ENCODE measurements around the gene TP53I3. TPM values are rescaled to one million over a fixed set of nuclear protein-coding genes. Genes with fewer than 3 reads are reported as not detected.
"Not testable (repeated sequence)": the region's sequence is repeated elsewhere in the genome, so short reads cannot be mapped to it uniquely, and the experiment has no call there.

TP53I3 gene
- total RNA-seq, 1 donor from 2014 or later = 81.5 TPM

DNA sequence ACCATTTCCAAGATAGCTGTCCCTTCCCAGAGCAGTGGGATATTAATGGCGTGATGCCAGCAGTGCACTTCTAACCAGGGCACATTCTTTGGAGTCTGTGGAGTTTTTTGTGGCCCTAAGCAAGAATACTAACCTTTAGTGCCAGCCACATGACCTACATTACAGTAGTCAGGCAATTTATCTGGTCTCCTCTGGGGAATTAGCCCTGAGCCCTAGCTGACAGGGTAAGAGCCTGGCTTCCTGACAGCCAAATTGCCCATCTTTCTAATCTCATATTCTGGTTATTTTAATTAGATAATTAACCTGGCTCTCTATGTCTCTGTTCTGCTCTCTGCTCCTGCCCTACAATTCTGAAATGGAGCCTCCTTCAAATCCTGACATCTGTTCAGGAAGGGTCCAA, 33.3 kb upstream of the TP53I3 start:
- Mint-ChIP-seq H3K27ac (ENCODE audit: unreplicated experiment) (no peak overlapping the region), H3K4me1 (ENCODE audit: unreplicated experiment) (no peaks in the 10 kb centered on the region), H3K27me3 (ENCODE audit: unreplicated experiment) (peaks cover 1% of the 10 kb centered on the region), H3K36me3 (ENCODE audit: low read depth, unreplicated experiment) (no peaks in the 10 kb centered on the region), H3K4me3 (ENCODE audit: unreplicated experiment) (no peak overlapping the region), H3K9me3 (ENCODE audit: unreplicated experiment) (no peaks in the 10 kb centered on the region)
- DNase-seq (ENCODE audit: low spot score) = no peak
- TF ChIP-seq, protein P1, sequence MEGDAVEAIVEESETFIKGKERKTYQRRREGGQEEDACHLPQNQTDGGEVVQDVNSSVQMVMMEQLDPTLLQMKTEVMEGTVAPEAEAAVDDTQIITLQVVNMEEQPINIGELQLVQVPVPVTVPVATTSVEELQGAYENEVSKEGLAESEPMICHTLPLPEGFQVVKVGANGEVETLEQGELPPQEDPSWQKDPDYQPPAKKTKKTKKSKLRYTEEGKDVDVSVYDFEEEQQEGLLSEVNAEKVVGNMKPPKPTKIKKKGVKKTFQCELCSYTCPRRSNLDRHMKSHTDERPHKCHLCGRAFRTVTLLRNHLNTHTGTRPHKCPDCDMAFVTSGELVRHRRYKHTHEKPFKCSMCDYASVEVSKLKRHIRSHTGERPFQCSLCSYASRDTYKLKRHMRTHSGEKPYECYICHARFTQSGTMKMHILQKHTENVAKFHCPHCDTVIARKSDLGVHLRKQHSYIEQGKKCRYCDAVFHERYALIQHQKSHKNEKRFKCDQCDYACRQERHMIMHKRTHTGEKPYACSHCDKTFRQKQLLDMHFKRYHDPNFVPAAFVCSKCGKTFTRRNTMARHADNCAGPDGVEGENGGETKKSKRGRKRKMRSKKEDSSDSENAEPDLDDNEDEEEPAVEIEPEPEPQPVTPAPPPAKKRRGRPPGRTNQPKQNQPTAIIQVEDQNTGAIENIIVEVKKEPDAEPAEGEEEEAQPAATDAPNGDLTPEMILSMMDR (IDR thresholded peaks at IDR 0.05; ENCODE audit: unreplicated experiment) = no peak

DNA sequence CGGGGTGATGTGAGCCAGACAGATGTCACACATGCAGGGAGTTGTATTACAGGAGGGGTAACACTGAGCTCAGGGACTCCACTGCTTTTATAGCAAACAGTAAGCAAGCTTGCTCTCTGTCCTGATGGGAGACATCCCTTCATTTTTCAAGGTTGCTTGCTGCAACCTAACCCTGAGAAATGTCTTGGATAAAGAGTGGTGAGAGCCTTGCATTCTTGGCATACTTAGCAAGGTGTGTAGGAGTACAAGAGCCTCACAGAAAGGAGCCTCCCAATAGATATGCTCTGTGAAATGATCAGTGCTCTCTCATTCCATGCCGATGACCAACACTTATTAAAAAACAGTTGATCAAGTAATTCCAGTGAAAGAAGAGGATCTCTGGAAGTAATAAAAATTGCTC, 30.4 kb upstream of the TP53I3 start:
- no peak overlapping the region for H3K4me3 Mint-ChIP-seq (ENCODE audit: unreplicated experiment)
- H3K4me1 Mint-ChIP-seq (ENCODE audit: unreplicated experiment) = no peaks in the 10 kb centered on the region
- H3K27me3 Mint-ChIP-seq (ENCODE audit: unreplicated experiment) = peaks cover 1% of the 10 kb centered on the region
- H3K36me3 Mint-ChIP-seq (ENCODE audit: low read depth, unreplicated experiment) = no peaks in the 10 kb centered on the region
- H3K9me3 Mint-ChIP-seq (ENCODE audit: unreplicated experiment) = no peaks in the 10 kb centered on the region
- no peak for DNase-seq (ENCODE audit: low spot score)
- no peak overlapping the region for H3K27ac Mint-ChIP-seq (ENCODE audit: unreplicated experiment)
- TF ChIP-seq, protein P1 (IDR thresholded peaks at IDR 0.05; ENCODE audit: unreplicated experiment) = no peak

DNA sequence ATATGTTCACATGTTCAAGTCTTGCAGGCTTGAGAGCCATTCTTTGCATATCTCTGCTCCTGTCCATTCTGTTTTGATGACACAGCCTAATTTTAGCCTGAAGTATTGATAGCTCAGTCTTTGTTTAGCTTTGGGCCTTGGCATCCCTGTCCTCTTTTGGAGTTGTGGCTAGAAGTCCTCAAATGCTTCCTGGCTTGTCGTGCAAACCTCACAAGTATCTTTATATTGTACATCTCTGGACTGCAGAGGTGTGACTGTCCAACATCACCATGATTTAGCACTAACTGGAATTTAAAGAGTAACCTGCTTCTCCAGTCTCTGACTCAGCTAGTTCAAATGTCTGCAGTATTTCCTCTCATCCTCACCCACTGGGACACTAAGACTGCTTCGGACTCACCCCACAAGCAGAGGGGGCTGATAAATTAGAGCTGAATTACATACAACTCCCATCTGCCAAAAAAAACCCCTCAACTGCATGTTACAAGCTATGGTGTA, 26.8 kb upstream of the TP53I3 start:
- Mint-ChIP-seq H3K4me1 (ENCODE audit: unreplicated experiment) (no peaks in the 10 kb centered on the region), H3K9me3 (ENCODE audit: unreplicated experiment) (no peaks in the 10 kb centered on the region), H3K27ac (ENCODE audit: unreplicated experiment) (no peak overlapping the region), H3K27me3 (ENCODE audit: unreplicated experiment) (no peaks in the 10 kb centered on the region), H3K4me3 (ENCODE audit: unreplicated experiment) (no peak overlapping the region), H3K36me3 (ENCODE audit: low read depth, unreplicated experiment) (no peaks in the 10 kb centered on the region)
- DNase-seq (ENCODE audit: low spot score) = no peak
- TF ChIP-seq, protein P1 (IDR thresholded peaks at IDR 0.05; ENCODE audit: unreplicated experiment) = no peak

DNA sequence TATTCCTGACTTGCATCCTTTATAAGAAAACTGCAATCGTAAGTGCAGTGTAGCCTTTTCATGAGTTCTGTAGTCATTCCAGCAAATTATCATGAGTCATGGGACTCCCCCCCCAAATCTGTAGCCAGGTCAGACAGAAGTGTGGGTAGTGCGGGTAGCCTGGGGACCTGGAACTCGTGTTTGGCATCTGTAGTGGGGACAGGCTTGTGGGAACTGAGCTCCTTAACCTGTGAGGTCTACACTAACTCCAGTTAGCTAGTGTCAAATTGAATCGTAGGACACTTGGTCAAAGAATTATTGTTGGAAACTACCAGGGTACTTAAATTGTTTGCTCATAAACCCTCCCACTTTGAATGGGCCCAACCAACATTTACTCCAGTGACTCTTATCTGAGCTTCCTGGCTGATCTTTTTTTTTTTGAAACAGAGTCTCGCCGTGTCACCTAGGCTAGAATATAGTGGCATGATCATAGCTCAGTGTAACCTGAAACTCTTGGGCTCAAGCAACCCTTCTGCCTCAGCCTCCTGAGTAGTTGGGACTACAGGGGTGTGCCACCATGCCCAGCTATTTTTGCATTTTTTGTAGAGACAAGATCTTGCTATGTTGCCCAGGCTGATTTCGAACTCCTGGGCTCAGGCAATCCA, 26.1 kb upstream of the TP53I3 start:
- TF ChIP-seq, protein P1 (IDR thresholded peaks at IDR 0.05; ENCODE audit: unreplicated experiment) = no peak
- Mint-ChIP-seq H3K27ac (ENCODE audit: unreplicated experiment) (no peak overlapping the region), H3K4me3 (ENCODE audit: unreplicated experiment) (no peak overlapping the region), H3K36me3 (ENCODE audit: low read depth, unreplicated experiment) (no peaks in the 10 kb centered on the region), H3K9me3 (ENCODE audit: unreplicated experiment) (no peaks in the 10 kb centered on the region), H3K27me3 (ENCODE audit: unreplicated experiment) (no peaks in the 10 kb centered on the region), H3K4me1 (ENCODE audit: unreplicated experiment) (no peaks in the 10 kb centered on the region)
- no peak for DNase-seq (ENCODE audit: low spot score)

DNA sequence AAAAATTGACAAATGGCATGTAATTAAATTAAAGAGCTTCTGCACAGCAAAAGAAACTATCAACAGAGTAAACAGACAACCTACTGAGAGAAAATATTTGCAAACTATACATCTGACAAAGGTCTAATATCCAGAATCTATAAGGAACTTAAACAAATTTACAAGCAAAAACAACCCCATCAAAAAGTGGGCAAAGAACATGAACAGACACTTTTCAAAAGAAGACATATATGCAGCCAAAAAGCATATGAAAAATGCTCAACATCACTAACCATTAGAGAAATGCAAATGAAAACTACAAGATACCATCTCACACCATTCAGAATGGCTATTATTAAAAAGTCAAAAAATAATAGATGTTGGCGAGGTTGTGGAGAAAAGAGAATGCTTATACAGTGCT, 24.8 kb upstream of the TP53I3 start:
- DNase-seq (ENCODE audit: low spot score); H3K4me1 Mint-ChIP-seq (ENCODE audit: unreplicated experiment); H3K27me3 Mint-ChIP-seq (ENCODE audit: unreplicated experiment); H3K36me3 Mint-ChIP-seq (ENCODE audit: low read depth, unreplicated experiment); H3K4me3 Mint-ChIP-seq (ENCODE audit: unreplicated experiment); H3K27ac Mint-ChIP-seq (ENCODE audit: unreplicated experiment); H3K9me3 Mint-ChIP-seq (ENCODE audit: unreplicated experiment): not testable (repeated sequence)

All from endothelial cell (in vitro differentiated cells).